HG02885 (cell line): ENCODE measurements around the gene PDZRN4.

Source experiments
- ATAC-seq: cut with Tn5 transposase; IDR thresholded peaks from one replicate; pipeline ENCODE4 v1.9.1; 2021; ENCODE audit warnings: mild to moderate bottlenecking; ENCODE audit not compliant: unreplicated experiment, poor library complexity

PDZRN4 gene

DNA sequence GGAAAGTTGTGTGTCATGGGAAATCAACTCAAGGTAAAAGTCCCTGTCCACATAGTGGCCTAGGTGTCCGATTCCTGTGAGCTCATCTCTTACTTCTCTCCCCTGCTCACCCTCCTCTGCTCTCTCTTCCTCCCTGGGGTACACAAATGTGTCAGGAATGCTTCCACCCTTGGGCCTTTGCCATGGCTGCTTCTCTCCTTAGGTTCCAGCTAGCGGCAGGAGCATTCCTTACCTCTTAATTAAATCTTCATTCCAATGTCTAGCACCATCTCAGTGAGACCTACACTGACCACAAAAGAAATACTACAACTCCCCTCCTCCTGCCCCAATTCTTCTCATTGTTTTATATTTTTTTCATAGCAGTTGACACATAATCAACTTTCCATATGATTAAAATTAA lies 298.6 kb downstream of the PDZRN4 start:
- ATAC-seq, result no peak

DNA sequence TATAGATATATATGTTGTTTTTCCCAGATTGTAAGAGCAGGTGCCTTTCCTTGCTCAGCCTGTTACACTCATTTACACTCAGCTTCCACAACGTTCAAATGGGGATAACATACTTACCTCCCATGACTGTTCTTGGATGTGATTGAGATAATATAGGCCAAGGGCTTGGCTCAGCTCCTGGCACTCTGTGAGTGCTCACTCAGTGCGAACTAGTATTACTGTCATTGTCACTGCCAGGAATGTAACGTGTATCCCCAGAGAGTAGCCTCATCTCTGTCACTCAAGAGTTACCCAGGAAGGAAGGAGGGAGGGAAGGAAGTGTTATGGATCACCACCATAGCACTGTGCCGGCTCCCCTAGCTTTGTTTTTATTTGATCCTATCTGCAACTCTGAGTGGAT lies 307.9 kb downstream of the PDZRN4 start:
- no peak for ATAC-seq

DNA sequence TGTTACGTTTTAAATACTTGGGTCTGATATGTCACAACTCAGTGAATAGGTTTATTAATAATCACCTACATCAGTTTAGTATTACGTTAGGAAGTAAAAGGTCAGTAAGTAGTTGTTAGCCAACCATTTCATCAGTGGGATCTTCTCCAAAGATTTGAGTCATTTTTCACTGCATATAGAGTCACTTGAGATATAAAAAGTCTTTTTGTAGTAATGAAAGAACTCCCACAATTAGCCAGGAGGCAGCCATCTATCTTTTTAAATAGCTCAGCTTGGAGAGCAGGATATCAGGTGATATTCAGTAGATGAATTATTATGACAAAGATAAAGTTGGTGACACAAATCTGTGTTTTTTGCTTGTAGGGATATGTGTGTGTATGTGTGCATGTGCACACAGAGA lies 309.3 kb downstream of the PDZRN4 start:
- no peak for ATAC-seq

DNA sequence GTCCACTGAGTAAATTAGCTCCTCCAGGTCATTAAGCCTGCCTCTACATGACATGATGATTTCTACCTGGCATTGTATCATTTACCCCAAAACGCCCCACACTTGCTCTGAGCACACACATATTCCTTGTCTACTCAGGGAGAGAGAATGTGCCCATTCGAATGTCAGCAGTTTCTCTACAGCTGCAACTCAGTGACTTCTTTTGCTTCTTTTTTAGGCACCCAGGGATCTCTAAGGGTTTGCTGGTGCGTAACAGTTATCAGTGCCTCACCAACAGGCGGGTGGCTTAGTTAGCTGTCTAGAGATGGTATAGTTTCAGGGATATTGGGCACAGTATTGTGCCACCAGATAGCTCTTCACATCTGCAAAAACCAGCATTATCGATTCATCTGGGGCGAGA lies 316.9 kb downstream of the PDZRN4 start:
- no peak for ATAC-seq

DNA sequence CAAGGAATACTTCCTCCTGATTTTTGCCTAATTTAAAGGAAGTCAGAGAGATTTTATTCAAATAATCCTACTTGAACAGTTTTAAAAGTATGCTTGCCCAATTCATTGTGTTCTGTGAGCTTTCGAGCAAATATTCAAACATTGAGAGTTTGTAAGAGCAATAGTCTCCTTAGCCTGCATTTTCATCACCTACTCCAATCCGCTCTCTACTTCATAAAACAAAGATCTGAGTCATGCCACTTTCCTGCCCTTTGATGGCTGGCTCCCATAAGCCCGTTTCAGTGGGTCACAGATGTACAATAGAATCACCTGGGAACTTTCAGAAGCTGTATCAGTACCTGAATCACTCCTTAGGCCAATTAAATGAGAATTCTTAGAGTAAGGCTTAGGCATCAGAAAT lies 319.2 kb downstream of the PDZRN4 start:
- ATAC-seq, result no peak

DNA sequence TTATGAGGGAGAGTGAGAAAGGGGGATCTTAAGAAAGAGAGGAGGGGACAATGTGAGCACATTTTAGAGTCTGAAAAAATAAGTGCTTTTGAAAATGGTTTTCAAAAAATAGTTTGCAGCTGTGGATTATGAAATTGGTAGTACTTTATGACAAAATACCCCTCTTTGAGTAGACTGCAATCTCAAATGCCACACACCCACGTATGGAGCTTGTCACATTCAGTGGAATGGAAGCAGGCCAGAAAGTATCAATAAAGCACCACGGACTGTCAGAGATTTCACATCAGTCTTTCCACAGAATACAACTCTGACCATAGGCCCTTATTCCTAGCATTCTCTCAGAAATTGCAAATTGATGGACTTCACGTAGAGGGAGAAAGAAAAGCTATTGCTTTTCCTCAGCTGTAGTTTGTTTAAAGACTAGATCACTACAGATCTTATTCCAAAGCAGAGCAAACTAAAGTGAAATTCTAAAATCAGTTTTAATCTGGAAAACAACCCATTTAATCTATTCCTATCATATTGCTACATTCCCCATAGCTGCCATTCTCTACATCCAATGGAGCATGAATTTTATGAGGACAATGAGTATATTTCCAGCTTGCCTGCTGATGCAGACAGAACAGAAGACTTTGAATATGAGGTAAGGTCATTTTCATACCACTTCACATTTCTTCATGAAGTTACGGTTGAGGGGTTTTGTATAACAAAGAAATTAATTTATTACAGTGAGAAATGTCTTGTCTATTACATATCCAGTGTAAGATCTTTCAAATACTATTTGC lies 321.3 kb downstream of the PDZRN4 start:
- no peak for ATAC-seq

DNA sequence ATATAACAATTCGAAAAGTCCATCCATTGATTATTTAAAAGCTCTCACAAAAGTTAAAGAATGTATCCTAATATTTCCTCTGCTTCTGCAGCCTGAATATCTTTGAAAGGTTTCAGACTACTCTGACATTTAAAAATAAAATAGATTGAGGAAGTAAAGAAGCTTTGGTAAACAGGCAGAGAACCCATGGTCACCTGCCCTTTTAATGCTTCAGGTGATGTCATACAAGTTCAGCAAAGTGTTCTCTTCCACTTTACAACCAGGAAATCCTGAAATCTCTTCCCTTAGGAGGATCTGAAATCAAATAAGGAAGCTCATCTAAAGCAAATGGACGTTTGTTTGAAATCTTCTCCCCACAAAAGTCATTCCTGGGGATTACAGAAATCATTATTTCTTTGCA lies 322.4 kb downstream of the PDZRN4 start:
- no peak for ATAC-seq

DNA sequence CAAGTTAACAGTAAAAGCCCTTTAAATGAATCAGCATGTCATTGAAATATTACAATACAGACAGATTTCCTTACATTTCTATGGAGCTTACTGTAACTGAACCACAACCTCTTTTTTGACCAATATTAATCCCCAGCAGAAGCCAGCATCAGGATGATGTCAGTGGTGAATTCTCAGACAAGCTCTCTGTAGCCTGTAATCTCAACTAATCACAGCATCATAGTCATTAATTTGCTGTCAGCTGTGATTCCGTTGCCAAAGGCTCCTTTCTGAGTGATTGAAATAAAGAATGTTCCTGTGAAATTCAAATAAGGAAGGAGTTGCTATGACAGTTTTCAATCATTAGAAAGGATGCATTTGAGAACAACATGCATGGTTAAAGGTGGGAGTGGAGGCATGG lies 323.1 kb downstream of the PDZRN4 start:
- no peak for ATAC-seq

DNA sequence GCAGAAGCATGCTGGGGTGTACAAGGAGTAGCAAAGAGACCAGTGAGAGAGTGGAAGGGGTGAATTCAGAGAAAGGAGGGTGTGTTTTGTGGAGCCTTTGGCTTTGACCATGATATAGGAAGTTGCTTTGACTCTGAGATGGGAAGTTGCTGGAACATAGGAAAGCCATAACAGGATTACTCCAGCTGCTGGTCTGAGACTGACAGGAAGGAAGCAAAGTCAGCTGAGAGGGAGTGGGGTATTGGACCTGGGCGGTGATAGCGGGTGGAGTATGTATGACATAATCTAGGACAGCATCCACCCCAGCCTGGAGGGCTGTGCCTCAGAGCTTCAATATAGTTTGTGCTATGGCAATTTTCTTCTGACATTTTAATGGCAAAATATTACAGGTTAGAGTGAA lies 324.4 kb downstream of the PDZRN4 start:
- ATAC-seq, result no peak

DNA sequence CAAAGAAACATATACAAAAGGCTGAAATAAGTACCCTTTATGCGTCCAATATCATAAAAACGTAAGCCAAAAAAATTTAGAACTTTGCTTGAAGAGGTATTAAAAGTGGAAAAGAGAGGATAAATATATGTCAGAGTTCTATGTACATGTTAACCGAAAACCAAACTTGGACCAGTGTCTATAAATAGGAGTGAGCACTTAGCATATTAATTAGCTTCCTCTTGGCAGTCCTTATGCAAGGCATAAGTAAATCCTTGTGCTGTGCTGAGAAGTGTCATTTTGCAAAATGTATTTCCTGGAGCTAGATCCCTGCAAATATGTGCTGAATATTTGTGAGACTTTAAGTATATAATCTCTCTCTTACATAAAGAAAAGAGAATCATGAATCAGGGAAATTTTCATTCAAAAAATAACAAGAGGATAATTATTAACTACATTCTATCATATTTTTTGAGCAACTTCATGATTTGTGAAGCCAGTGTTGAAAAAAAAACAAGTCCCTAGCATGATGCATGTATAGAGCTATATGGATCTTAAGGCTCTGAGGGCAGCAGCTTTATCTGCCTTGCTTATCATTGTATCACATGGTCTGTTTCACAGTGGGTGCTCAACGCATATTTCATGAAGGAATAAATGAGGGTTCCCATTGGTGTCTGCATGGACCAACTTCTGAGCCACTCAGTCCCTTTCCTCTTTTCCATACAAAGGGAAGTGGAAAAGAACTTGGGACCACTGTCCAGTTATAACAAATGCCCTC lies 326.1 kb downstream of the PDZRN4 start:
- no peak for ATAC-seq

DNA sequence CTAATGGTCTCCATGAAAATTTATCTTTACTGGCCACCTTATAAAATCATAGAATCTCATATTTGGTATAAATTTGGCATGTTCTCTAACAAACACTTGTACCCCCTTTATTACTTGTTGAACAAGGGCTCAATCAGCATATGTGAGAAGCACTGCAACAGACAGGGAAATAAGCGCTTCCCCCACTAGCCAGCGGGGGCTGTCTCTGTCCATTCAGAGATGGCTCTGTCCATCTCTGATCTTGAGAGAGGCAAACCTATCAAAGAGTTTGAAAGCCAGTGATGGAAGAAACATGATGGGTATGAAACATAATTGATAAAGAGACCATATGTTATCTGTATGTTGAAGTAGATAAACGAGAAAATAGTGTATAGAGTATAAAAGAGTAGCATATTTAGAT lies 326.8 kb downstream of the PDZRN4 start:
- no peak for ATAC-seq

DNA sequence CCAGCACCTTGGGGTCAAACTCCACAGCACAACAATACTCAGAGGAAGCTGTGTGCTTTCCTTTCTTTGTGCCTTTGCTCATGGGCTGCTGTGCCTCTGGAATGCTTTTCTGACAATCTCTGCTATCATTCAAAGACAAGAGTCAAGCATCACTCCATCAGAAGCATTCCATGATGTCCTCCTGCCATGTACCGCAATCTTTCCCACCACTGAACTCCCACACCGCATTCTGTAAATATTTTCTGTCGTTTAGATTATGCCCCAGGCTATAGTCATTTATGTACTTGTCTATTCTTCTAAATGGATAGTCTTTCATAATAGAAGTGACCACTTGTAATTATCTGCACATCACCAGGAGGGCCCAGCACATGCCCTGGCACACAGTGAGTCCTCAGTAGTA lies 327.8 kb downstream of the PDZRN4 start:
- no peak for ATAC-seq

DNA sequence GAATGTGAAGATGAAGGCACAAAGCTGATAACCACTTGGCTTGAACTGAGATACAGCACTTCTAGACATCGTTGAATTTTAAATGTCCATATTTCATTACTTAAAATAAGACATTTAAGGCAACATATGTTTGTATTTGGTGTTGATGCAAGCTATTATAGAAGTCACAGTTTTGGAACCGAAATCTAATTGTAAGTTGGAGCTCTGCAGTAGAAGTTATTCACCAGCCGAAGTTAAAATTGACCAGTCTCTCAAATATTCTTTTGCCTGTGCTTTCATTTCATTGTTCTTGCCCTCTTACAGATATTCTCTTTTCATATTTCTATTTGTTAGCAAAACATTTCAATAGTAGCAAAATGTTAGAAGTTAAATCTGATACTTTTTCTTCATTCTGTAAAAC lies 332.7 kb downstream of the PDZRN4 start:
- no peak for ATAC-seq

DNA sequence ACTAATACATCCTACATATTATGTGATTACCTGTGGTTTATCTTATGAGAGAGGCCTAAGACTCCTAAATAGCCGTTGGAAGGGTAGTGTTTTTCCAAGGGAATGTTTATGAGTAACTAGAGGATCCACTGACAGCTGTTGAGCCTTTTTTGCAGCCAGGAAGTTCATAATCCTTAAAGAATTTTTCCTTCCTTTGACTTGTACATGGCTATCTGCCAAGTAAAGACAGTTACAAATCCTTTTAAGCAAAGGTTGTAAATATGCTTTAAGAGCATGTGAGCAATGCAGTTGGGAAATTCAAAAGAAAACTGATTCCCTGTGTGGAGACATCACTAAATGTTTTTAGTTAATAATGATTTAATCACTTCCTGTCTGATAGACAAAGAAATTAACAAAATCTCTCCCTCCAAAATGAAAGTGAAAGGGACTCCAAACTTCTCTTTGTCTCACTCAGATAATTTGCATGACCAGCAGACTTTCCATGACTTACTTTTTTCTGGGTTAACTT lies 333.8 kb downstream of the PDZRN4 start:
- ATAC-seq, result peak; percentile 88

DNA sequence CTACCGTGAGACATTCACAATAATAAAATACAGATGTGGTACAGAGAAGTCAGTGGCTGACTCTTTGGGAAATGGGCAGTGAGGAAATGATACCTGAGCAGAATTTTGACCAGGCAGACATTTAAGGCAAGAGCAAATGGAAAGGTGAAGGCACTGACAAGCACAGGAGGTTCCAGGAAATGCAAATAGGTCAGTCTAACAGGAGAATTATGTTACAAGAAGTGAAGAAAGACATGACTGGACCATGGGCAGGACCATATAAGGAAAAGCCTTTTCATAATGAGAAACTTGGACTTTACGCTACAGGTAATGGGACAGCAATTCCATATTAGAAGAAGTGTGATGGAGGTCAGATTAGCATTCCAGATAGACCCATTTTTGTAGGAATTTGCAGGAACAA lies 338.9 kb downstream of the PDZRN4 start:
- no peak for ATAC-seq

DNA sequence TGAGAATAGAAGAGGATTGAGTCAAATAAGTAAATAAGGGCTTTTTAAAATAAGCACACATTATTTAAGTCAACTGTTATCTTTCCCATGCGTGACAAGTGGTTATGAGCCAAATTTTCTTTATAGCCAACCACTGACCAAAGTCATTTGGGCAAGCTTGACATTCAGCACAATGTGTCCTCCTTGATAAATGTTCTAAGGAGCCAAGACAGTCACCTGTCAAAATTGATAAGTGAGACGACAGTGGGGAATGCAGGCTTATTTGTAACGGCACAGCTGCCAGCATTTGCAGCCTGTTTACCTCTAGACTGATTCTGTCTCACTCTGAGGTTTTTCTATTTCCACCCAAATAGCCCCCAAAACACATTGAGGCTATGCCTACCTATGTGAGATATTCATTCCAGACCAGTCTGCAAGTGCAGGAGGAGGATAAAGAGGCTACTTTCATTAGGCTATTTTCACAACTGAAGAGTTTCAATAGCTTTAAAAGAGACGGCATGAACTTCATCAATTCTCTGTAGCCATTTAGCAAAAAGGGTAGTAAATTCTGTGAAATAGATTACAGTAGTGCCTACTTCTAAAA lies 339.5 kb downstream of the PDZRN4 start:
- no peak for ATAC-seq

DNA sequence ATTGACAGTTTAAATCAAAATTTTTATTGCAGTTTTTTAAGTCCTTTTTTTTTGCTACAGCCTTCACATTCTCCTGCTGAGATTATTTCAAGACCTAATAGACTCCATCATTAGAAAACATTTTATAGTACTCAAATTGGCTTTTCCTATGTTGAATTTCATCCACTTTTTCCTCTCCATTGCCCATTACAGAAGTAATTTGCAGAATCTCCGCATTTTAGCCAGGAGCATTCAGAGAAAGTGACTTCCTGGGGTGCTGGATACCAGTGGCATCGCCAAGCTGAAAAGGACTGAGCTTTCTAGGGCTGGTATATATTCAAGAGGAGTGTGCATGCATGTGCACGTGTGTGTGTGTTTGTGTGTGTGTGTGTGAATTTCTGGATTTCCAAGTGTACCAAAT lies 340.8 kb downstream of the PDZRN4 start:
- no peak for ATAC-seq

DNA sequence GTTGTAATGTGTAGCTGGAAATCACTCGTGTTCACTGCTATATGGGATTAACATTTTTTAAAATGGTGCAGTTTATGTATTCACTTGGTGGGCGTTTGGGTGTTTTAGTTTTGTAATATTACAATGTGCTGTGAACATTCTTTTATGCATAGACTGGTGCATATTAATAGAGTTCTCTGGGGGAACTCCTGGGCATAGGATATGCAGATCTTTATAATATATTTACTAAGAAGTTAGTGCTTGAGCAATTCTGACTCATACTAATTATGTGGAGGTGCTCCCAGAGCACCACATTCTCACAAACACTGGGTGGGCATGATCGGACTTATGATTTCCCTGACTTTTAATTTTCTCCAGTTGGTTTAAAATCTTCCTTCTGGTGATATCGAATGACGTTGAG lies 342.3 kb downstream of the PDZRN4 start:
- ATAC-seq, result no peak

DNA sequence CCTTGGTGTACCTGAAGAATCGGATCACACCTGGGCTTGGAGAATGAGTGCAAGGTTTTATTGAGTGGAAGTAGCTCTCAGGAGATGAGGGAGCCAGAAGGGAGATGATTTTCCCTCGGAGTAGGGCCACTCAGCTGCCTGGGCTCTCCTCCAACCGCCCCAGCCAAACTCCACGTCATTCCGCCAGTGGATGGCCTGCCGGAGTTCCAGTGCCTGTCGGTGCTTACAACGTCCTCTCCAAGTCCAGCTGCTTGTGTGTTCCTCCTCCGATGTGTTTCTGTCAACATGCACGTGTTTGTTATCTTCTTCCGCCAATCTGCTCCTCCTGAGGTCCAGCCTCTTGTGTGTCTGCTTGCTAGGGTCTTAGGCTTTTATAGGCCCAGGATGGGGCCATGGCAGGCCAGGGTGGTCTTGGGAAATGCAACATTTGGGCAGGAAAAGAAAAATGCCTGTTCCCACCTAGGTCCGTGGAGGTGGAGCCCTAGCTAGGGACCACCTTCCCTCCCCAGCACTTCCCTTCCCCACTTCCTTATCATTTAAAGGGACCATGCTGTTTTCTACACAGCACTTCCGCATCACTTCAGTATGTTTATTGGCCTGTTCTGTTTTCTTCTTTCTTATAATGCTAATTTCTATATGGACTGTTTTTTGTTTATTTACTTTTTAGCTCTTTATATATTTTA lies 343.2 kb downstream of the PDZRN4 start:
- ATAC-seq, result no peak

DNA sequence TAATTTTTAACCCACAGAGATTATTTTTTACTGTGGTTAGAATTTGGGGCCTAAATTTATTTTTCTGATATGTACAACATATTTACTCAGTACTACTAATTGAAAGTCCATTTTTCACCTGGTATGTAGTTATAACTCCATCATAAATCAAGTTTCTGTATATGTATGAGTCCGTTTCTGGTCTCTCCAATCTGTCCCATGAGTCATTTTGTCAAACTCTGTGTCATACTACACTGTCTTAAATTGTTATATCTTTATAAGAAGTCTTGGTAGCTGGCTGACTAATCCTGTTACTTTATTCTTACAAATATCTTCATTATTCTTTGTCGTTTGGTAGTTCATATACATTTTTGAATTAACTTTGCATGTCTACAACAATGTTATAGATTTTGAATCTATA lies 344.0 kb downstream of the PDZRN4 start:
- no peak for ATAC-seq
